Measurements from ENCODE around the gene ABCA2.
A peak's percentile ranks its signal among the peaks of the same experiment; 100 is the strongest.
"Not testable (repeated sequence)": the region's sequence is repeated elsewhere in the genome, so short reads cannot be mapped to it uniquely, and the experiment has no call there.

Gene ABCA2

DNA sequence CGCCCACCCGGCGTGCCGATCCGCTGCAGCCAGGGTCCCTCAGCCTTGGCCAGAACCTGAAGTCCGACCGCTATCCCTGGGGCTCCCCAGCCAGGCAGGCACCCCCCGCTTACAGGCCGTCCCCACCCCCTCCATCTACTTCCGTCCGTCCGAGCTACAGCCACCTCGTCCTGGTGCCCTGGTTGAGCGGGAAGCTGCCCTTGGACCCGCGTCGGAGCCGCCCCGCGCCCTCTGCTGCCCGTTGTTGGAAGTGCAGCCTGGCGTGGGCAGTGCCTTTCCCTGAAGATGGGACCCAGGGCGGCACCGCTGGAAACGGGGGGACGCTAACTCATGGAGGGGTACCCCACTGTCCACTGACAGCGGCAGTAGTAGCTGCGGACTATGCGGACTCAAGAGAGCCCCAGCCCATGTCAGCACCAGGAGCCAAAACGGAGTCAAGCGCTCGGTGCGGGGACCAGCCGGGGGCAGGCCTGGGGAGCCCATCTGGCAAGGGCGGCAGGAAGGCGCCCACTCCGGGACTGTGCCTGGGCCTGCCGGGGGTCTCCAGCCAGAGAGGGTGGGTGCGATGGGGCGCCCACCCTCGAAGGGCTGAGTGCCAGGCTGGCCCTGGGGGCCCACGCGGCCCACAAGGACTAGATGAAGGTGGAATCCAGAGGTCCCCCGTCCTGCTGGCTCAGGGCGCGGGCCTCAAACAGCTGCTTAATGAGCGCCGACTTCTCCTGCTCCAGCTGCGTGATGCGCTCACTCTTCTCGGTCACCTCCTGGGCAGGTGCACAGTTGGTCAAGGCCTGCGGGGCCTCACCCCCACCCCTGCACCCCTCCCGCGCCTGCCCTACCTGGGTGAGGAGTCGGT lies 36.2 kb upstream of the ABCA2 start:
- DNase-seq (ENCODE audit: low spot score): peak; percentile 62

- no peak for DNase-seq (ENCODE audit: low spot score)
Observed at GRCh38 chr9:137063311-137064026, 35.4 kb upstream of the ABCA2 start.

GRCh38 chr9:137062798-137063197 lies 34.8 kb upstream of the ABCA2 start:
- DNase-seq (ENCODE audit: low spot score): not testable (repeated sequence)

DNA sequence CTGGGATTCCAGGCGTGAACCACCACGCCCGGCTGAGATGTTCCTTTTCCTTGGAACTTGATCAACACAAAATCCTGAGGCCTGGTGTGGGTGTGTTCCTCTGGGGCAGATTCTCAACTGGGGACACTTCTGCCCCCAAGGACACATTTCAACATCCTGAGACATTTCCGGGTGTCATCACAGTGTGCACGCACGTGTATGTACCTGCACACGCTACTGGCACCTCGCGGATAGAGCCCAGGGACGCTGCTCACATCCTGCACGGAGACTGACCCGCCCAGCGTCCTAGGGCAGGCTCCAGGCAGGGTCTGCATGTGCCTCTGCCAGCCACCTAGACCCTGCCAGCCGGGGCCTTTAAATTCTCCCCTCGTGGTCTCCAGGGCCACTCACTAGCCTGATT lies 34.3 kb upstream of the ABCA2 start:
- no peak for DNase-seq (ENCODE audit: low spot score)

- no peak for DNase-seq (ENCODE audit: low spot score)
Observed at GRCh38 chr9:137058521-137059234, 30.6 kb upstream of the ABCA2 start.

- DNase-seq (ENCODE audit: low spot score): no peak
Observed at GRCh38 chr9:137057545-137057944, 29.5 kb upstream of the ABCA2 start.

DNA sequence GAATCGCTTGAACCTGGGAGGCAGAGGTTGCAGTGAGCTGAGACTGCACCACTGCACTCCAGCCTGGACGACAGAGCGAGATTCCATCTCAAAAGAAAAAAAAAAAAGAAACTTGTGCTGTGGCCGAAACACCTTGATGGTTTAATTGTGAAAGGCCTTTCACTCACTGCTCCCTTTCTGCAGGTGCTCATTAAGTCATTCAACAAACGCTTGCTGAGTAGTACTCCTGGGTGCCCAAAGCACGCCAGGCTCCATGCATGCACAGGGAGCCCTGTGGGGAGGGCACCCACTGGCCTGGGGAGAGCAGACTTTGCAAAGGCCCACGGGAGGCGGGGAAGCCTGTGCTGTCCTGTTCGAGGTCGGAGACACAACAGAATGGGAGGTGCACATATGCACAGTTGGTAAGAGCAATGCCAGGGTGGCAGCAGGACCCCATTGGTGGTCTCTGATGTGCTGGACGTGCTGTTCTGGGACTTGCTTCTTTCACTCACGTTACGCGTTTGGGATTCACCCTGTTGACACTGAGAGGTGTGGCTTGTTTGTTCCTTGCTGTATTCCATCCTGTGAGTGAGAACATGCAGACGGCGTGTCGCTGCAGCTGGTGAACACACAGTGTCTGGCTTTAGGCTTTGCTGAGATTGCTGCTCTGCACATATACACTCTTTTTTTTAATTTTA lies 28.8 kb upstream of the ABCA2 start:
- DNase-seq (ENCODE audit: low spot score): no peak

DNA sequence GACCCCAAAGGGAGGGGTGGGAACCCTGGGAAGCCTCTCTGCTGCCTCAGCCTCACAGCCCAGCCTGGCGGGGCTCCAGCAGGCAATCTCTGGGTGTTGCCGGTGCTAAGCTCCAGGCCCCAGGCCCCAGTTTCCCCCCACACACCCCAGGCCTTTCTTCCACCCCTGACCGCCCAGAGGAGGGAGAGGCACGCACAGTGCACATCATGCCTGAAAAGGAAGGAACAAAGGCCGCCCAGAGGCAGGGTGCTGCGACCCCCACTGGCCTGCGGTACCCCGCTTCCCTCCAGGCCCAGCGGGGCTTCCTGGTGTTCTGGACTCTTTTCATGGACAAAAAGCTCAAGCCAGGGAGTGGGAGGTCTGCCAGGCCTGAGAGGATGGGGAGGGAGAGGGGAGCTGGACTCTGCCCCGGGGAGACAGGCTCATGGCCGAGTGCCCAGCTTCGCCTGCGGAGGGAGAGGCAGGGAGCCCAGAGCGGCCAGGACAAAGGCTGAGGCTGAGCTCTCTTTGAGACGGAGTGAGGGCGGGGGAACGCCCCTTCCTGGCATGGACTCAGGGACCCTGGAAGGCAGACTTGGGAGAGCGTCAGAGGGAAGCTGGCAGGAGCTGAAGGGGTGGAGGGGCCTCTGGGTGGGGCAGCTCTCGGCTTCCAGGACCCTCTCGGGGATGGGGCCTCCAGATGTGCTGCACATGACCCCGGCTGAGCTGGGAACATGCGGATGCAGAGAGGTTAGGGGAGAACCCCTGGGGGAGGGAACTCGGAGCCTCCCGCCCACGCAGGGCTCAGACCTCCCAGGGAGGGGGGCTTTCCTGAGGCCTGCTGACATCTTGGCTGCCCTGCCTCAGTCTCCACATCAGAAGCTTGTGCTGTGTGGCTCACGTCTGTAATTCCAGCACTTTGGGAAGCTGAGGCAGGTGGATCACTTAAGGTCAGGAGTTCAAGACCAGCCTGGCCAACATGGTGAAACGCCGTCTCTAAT lies 27.6 kb upstream of the ABCA2 start:
- no peak for DNase-seq (ENCODE audit: low spot score)

DNA sequence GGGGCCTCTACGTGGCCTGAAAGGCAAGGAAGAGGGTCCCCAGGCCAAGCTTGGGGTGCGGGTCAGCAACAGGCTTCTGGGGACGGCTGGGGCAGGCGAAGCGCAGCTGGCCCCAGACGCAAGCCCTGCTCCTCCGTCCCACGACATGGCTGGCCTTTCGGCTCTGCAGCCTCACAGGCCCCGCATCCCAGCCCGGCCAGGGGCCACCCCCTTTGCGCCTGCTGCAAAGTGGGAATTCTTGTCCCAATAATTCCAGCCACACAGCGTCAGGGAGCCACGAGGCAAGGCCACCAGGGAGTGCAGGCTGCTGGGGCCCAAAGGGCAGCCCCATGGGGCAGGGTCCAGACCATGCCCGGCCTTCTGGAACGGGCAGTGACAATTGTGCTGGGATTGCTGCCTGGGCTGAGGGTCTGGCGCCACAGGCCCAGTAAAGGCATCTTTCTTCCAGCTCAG lies 26.9 kb upstream of the ABCA2 start:
- no peak for DNase-seq (ENCODE audit: low spot score)

GRCh38 chr9:137053944-137054931 lies 26.2 kb upstream of the ABCA2 start, which contains the start of gene ENTPD2:
Gene ENTPD2 (minus strand): TSS chr9:137054061. CDS start chr9:137053997, 64 bp downstream.
- no peak for DNase-seq (ENCODE audit: low spot score)

DNA sequence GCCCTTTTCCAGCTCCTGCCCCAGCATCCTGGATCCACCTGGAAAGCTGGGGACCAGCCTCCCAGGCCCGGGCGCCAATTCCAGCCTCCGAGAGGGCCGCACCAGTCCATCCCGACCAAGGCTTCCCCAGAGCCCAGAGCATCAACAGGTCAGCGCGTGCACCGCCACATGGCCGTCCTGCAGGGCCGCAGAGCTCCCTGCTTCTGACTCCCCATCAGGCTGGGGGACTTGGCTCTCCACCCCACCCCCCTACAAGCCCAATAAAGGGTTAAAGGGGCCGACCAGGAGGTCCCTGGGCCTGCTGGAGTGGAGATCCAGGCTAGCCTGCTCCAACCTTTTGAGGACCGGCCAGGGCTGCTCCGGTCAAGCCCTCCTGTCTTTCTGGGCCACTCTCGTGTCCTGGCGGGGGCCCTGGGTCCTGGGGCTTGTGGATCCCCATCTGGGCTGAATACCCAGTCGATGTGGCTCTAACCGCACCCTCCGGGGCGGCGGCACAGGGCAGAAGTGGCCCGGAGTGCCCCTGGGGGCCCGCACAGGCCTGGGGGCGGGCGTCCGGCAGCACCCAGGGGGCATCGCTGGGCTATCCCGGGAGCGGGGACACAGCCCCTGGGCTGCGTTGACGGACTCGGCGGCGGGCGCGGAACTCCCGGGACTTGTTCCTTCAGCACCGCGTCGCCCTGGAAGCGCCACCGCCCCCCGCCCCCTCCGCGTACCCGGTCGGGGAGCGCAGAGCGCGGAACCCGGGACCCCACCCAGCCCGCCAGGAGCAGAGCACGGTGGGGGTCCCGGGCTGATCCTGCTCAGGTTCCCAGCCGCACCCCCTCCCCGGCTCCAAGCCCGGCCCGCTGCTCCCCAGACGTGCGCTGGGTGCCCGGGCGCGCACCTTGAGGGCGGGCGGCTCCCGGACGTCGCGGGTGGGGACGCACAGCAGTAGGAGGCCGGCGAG lies 25.2 kb upstream of the ABCA2 start:
- DNase-seq (ENCODE audit: low spot score): no peak

DNA sequence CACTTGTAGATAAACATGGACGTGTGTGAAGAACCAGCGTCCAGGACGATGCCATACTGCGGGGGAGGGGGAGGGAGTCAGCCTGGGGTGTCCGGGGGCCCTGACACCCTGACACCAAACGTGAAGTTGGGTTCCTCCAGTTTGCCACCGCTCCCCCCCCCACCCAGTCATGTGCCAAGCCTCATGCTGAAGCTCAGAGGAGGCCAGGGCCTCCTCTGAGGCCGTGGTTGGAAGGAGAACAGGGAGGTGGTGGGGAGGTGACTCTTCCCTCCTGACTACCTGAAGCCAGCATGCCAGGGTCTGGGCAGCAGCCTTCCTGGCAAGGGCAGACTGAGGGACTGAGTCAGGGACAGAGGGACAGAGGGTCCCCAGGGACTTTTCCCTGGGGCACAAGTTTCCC lies 24.3 kb upstream of the ABCA2 start:
- DNase-seq (ENCODE audit: low spot score): no peak

DNA sequence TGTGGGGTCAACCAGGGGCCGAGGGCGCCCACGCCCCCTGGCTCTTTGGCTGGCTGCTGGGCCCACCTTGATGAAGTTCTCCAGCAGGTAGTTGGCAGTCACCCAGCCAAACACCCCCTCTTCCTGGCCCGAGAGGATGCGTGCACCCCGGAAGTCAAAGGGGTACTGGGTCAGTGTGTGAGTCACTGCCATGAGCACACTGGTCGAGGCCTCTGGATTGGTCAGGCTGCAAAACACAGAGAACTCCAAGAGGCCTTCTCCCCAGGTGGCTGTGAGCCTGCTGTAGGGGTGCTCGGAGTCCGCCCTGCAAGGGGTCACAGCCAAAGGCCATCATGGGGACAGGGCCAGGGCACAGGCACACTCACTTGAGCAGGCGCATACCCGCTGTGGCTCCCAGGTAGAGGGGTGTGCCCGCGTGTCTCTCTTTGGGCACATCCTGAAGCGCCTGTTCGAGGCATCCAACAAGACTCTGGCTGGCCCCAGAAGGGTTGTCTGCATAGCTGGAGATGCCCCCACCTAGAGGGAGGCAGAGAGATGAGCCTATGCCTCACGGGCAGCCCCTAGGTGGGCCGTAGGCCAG lies 23.2 kb upstream of the ABCA2 start:
- no peak for DNase-seq (ENCODE audit: low spot score)

DNA sequence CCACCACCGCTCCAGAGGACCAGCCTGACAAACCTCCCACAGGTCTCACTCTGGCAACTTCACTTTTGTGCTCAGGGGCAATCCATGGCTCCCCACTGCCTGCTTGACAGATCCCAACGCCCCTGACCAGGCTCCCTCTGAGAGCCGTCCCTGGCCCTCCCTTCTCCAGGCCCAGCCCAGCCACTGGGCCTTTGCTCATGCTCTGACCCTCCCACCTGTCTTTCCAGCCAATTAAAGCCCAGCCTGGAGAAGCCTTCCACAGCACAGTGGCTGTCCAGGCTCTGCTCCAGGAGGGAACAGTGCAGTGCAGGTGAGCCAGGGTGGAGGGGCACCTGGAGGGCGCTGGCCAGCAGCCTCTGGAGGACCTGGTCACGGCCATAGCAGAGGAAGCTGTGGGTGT lies 22.5 kb upstream of the ABCA2 start:
- DNase-seq (ENCODE audit: low spot score): no peak

GRCh38 chr9:137049544-137050449 lies 21.8 kb upstream of the ABCA2 start:
- DNase-seq (ENCODE audit: low spot score): peak; percentile 73

- no peak for DNase-seq (ENCODE audit: low spot score)
Observed at GRCh38 chr9:137048655-137049543, 20.9 kb upstream of the ABCA2 start.
